IPS-11a (cell line): ENCODE data around the gene TXNDC2.
"Not testable (repeated sequence)": the region's sequence is repeated elsewhere in the genome, so short reads cannot be mapped to it uniquely, and the experiment has no call there.

Experiments
- H3K4me3 ChIP-seq: one replicate; pipeline ENCODE4 v1.5.1; 2013; ENCODE audit warnings: low read depth, low read length, control low read depth

TXNDC2 gene

GRCh38 chr18:9884090-9884489 lies 1.7 kb upstream of the TXNDC2 start:
- no peak overlapping the region for H3K4me3 ChIP-seq

- H3K4me3 ChIP-seq, result no peak overlapping the region
Measured at GRCh38 chr18:9884532-9885140, 1.1 kb upstream of the TXNDC2 start.

- H3K4me3 ChIP-seq, result no peak overlapping the region
Measured at GRCh38 chr18:9886005-9886348, 204 bp downstream of the TXNDC2 start.

GRCh38 chr18:9887992-9888391 lies 2.2 kb downstream of the TXNDC2 start:
- H3K4me3 ChIP-seq, result no peak overlapping the region

- H3K4me3 ChIP-seq, result no peak overlapping the region
Measured at GRCh38 chr18:9890196-9890595, 4.4 kb downstream of the TXNDC2 start.

GRCh38 chr18:9890957-9891356 lies 5.2 kb downstream of the TXNDC2 start:
- H3K4me3 ChIP-seq, result no peak overlapping the region

- not testable (repeated sequence) for H3K4me3 ChIP-seq
Measured at GRCh38 chr18:9891515-9891914, 5.7 kb downstream of the TXNDC2 start.

GRCh38 chr18:9894454-9895068 lies 8.8 kb downstream of the TXNDC2 start:
- no peak overlapping the region for H3K4me3 ChIP-seq

GRCh38 chr18:9897129-9897528 lies 11.4 kb downstream of the TXNDC2 start:
- H3K4me3 ChIP-seq, result no peak overlapping the region

- not testable (repeated sequence) for H3K4me3 ChIP-seq
Measured at GRCh38 chr18:9897787-9898291, 12.1 kb downstream of the TXNDC2 start.

GRCh38 chr18:9898792-9899549 lies 13.2 kb downstream of the TXNDC2 start:
- no peak overlapping the region for H3K4me3 ChIP-seq

- H3K4me3 ChIP-seq, result not testable (repeated sequence)
Measured at GRCh38 chr18:9899550-9899930, 13.8 kb downstream of the TXNDC2 start.

GRCh38 chr18:9900699-9901098 lies 14.9 kb downstream of the TXNDC2 start:
- no peak overlapping the region for H3K4me3 ChIP-seq

- H3K4me3 ChIP-seq, result no peak overlapping the region
Measured at GRCh38 chr18:9901377-9901776, 15.6 kb downstream of the TXNDC2 start.

- not testable (repeated sequence) for H3K4me3 ChIP-seq
Measured at GRCh38 chr18:9902264-9902663, 16.5 kb downstream of the TXNDC2 start.

GRCh38 chr18:9902832-9903231 lies 17.1 kb downstream of the TXNDC2 start:
- no peak overlapping the region for H3K4me3 ChIP-seq

- H3K4me3 ChIP-seq, result no peak overlapping the region
Measured at GRCh38 chr18:9905401-9905922, 19.7 kb downstream of the TXNDC2 start.

GRCh38 chr18:9906481-9906880 lies 20.7 kb downstream of the TXNDC2 start:
- no peak overlapping the region for H3K4me3 ChIP-seq

GRCh38 chr18:9907867-9908266 lies 22.1 kb downstream of the TXNDC2 start:
- no peak overlapping the region for H3K4me3 ChIP-seq

GRCh38 chr18:9910071-9910470 lies 24.3 kb downstream of the TXNDC2 start:
- no peak overlapping the region for H3K4me3 ChIP-seq

- no peak overlapping the region for H3K4me3 ChIP-seq
Measured at GRCh38 chr18:9910661-9911060, 24.9 kb downstream of the TXNDC2 start.

- H3K4me3 ChIP-seq, result no peak overlapping the region
Measured at GRCh38 chr18:9911226-9911625, 25.5 kb downstream of the TXNDC2 start.
